22Rv1 (cell line): Measurements from ENCODE around the gene AGBL1.

ENCODE experiments used
- H3K27ac ChIP-seq: fragments of 450-650 bp; 2 replicates; pipeline ENCODE4 v1.5.1; 2017
- ZFX ChIP-seq: fragments of 450-650 bp; IDR thresholded peaks from 2 replicates; pipeline ENCODE4 v1.6.1; 2017; ENCODE audit warnings: antibody characterized with exemption, borderline replicate concordance
- TF ChIP-seq, protein P1 (sequence below): fragments of 450-650 bp; IDR thresholded peaks from 2 replicates; pipeline ENCODE4 v1.5.1; 2017; ENCODE audit warnings: mild to moderate bottlenecking

The AGBL1 gene

DNA sequence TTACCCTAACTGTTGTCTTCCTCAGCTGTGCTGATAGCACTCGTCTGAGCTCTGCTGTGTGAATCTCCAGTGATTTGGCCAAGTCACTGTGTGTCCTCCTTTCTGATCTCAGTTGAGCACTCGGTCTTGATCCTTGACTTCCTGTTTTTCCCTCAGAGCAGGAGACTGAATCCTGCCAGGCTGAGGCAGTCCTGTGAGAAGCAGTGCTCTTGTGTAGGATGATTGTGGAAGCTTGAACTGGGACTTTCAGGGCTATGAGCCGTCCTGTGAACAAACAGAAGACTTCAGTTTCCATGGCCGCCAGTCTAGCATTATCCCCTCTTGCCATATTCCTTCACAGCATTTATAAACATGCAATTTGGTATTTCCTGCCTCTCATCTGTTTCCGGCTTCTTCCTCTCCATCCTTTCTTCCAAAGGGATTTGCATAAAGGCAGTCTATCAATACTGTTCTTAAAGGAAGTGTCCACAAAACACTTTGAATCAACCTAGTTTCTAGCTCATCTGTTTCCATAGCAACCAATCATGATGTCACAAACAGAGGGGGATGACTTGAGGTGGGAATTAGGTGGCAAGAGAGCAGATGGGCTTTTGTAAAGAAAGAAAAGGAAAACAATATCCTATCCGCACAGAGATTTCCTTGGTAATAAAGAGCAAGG lies 237.2 kb downstream of the AGBL1 start:
- H3K27ac ChIP-seq = no peak overlapping the region
- no peak for TF ChIP-seq ZFX
- TF ChIP-seq, protein P1, sequence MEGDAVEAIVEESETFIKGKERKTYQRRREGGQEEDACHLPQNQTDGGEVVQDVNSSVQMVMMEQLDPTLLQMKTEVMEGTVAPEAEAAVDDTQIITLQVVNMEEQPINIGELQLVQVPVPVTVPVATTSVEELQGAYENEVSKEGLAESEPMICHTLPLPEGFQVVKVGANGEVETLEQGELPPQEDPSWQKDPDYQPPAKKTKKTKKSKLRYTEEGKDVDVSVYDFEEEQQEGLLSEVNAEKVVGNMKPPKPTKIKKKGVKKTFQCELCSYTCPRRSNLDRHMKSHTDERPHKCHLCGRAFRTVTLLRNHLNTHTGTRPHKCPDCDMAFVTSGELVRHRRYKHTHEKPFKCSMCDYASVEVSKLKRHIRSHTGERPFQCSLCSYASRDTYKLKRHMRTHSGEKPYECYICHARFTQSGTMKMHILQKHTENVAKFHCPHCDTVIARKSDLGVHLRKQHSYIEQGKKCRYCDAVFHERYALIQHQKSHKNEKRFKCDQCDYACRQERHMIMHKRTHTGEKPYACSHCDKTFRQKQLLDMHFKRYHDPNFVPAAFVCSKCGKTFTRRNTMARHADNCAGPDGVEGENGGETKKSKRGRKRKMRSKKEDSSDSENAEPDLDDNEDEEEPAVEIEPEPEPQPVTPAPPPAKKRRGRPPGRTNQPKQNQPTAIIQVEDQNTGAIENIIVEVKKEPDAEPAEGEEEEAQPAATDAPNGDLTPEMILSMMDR = no peak

- TF ChIP-seq ZFX = no peak
- TF ChIP-seq, protein P1 = no peak
These were observed 237.7 kb downstream of the AGBL1 start for GRCh38 chr15:86317384-86317740.

DNA sequence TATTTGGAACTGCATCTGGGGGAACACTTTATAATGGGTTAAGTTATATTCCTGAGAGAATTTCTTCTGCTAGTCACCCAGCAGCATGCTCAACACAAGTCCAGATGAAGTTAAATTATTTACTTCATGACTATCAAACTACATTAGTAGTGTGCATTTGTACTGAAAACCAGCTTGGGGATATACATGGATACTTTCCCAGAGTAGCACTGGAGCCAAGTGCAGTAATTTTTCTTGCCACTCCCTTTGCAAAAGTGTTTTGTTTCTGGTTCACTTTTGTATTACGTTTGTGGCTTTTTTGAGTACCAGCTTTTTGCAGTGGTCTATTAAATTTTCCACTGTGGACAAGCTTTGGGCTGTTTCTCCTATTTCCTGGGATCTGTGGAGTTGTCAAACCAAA lies 243.0 kb downstream of the AGBL1 start:
- TF ChIP-seq, protein P1 = no peak
- TF ChIP-seq ZFX = no peak
- no peak overlapping the region for H3K27ac ChIP-seq

More at GRCh38 chr15:86317384-86317740, 237.7 kb downstream of the AGBL1 start:
- no peak overlapping the region for H3K27ac ChIP-seq

- TF ChIP-seq, protein P1 = no peak
- TF ChIP-seq ZFX = no peak
- H3K27ac ChIP-seq = no peak overlapping the region
These were observed 247.7 kb downstream of the AGBL1 start for GRCh38 chr15:86327230-86327865.

DNA sequence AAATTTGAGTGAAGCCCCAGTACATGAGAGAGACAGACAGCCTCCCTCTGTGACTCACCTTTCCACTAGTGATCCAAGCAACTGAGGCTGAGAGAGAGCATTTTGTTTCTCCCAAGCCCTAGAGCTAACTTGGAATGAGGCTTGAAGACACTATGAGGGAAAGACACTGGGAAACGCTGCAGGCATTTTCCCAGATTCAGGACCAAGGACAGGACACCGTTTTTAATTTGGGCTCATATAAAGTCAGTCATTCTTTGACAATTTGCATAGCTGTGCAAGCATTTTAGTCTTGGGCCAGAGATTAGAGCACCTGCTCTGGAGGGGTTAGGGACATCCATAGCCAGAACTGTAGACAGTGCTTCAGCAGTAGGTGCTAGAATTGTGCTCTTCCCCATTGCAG lies 249.0 kb downstream of the AGBL1 start:
- TF ChIP-seq ZFX = no peak
- TF ChIP-seq, protein P1 = no peak
- H3K27ac ChIP-seq = no peak overlapping the region

- H3K27ac ChIP-seq = no peak overlapping the region
- TF ChIP-seq ZFX = no peak
- TF ChIP-seq, protein P1 = no peak
These were observed 249.8 kb downstream of the AGBL1 start for GRCh38 chr15:86329311-86330013.

GRCh38 chr15:86333819-86334218 lies 254.1 kb downstream of the AGBL1 start:
- TF ChIP-seq, protein P1 = no peak
- no peak for TF ChIP-seq ZFX
- no peak overlapping the region for H3K27ac ChIP-seq
